ENCODE measurements around the gene TMEM132D. TPM values are rescaled to one million over a fixed set of nuclear protein-coding genes. Genes with fewer than 3 reads are reported as not detected.

TMEM132D gene
- total RNA-seq, 1 experiment from 2014 or later = 1.4 TPM

- TF ChIP-seq CTCF (IDR thresholded peaks at IDR 0.05) = no peak
- TF ChIP-seq, protein P1, sequence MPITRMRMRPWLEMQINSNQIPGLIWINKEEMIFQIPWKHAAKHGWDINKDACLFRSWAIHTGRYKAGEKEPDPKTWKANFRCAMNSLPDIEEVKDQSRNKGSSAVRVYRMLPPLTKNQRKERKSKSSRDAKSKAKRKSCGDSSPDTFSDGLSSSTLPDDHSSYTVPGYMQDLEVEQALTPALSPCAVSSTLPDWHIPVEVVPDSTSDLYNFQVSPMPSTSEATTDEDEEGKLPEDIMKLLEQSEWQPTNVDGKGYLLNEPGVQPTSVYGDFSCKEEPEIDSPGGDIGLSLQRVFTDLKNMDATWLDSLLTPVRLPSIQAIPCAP (CRISPR knock-in tag; IDR thresholded peaks at IDR 0.05) = no peak
- TF ChIP-seq, protein P2, sequence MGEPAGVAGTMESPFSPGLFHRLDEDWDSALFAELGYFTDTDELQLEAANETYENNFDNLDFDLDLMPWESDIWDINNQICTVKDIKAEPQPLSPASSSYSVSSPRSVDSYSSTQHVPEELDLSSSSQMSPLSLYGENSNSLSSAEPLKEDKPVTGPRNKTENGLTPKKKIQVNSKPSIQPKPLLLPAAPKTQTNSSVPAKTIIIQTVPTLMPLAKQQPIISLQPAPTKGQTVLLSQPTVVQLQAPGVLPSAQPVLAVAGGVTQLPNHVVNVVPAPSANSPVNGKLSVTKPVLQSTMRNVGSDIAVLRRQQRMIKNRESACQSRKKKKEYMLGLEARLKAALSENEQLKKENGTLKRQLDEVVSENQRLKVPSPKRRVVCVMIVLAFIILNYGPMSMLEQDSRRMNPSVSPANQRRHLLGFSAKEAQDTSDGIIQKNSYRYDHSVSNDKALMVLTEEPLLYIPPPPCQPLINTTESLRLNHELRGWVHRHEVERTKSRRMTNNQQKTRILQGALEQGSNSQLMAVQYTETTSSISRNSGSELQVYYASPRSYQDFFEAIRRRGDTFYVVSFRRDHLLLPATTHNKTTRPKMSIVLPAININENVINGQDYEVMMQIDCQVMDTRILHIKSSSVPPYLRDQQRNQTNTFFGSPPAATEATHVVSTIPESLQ (CRISPR knock-in tag; IDR thresholded peaks at IDR 0.05) = no peak
- no peak for TF ChIP-seq SP1 (CRISPR knock-in tag; conservative IDR thresholded peaks at IDR 0.05)
- TF ChIP-seq ZNF263 (CRISPR knock-in tag; IDR thresholded peaks at IDR 0.05; ENCODE audit: low read depth) = no peak
- TF ChIP-seq ZNF416 (CRISPR knock-in tag; IDR thresholded peaks at IDR 0.05) = no peak
- no peak for TF ChIP-seq JUN (CRISPR knock-in tag; IDR thresholded peaks at IDR 0.05)
Observed at GRCh38 chr12:129102233-129102632, 801.6 kb downstream of the TMEM132D start (continued).

DNA sequence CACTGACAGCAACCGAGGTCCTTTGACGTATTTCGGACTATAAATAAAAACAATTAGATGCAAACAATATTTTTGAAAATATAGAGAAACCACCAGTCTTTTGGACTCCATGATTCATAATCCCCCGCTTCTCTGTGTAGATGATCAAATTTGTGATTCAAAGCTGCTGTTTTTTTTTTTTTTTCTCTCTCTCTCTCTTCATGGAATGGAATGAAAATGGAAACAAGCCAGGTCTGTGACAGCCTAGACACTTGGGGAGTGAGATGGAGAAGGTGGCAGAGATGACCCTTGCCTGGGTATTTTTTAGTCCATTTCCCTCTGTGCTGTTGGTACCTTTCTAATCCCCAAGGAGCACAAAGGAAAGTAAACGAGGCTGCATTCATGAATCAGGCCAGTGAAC is 802.0 kb downstream of the TMEM132D start:
- no peak for DNase-seq (ENCODE audit: low spot score)
- Mint-ChIP-seq H3K4me3 (no peak overlapping the region), H3K36me3 (peaks cover 58% of the 10 kb centered on the region), H3K27me3 (ENCODE audit: low read depth) (peaks cover 10% of the 10 kb centered on the region), H3K27ac (no peak overlapping the region), H3K4me1 (no peaks in the 10 kb centered on the region), H3K9me3 (peaks cover 64% of the 10 kb centered on the region)
- ChIA-PET POLR2A (no interaction called here), CTCF (no interaction called here)
- ATAC-seq = no peak
- TF ChIP-seq, protein P1 (CRISPR knock-in tag; IDR thresholded peaks at IDR 0.05) = no peak
- TF ChIP-seq CTCF (IDR thresholded peaks at IDR 0.05) (no peak), TP53 (CRISPR knock-in tag; IDR thresholded peaks at IDR 0.05) (no peak), RELA (CRISPR knock-in tag; IDR thresholded peaks at IDR 0.05; ENCODE audit: borderline replicate concordance) (no peak), GTF2I (CRISPR knock-in tag; conservative IDR thresholded peaks at IDR 0.05) (no peak), NFE2L1 (CRISPR knock-in tag; IDR thresholded peaks at IDR 0.05) (no peak), ESRRA (CRISPR knock-in tag; IDR thresholded peaks at IDR 0.05; ENCODE audit: borderline replicate concordance) (no peak), FOXK1 (CRISPR knock-in tag; IDR thresholded peaks at IDR 0.05) (no peak), CREM (CRISPR knock-in tag; IDR thresholded peaks at IDR 0.05) (no peak), ZNF416 (CRISPR knock-in tag; IDR thresholded peaks at IDR 0.05) (no peak), NR1H2 (CRISPR knock-in tag; IDR thresholded peaks at IDR 0.05) (no peak)

DNA sequence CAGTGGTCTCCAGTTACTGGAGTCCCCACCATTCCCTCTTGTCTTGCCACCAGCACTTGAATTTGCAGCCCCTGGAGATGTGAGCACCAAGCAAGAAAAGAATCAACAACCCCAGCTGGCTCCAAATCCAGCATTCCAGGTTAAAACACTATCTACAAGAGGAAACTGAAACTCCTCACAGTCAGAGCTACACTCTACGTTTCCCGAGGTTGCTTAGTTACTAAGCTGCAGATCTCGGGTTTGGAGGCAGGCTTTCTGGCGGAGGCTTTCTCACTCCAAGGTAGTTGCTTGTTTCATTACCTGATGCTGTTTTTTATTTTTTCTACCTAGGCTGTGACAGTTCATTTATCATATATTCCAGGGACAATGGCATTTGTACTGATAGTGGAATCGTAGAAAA is 802.4 kb downstream of the TMEM132D start:
- no peak for ATAC-seq
- Mint-ChIP-seq H3K4me3 (no peak overlapping the region), H3K36me3 (peaks cover 54% of the 10 kb centered on the region), H3K4me1 (no peaks in the 10 kb centered on the region), H3K27me3 (ENCODE audit: low read depth) (peaks cover 10% of the 10 kb centered on the region), H3K9me3 (peaks cover 60% of the 10 kb centered on the region), H3K27ac (no peak overlapping the region)
- DNase-seq (ENCODE audit: low spot score) = no peak
- ChIA-PET POLR2A (no interaction called here), CTCF (no interaction called here)
- no peak for TF ChIP-seq ZNF219 (CRISPR knock-in tag; IDR thresholded peaks at IDR 0.05; ENCODE audit: borderline replicate concordance)
- no peak for TF ChIP-seq NFYB (CRISPR knock-in tag; conservative IDR thresholded peaks at IDR 0.05; ENCODE audit: low read depth)
- TF ChIP-seq IRF2 (CRISPR knock-in tag; IDR thresholded peaks at IDR 0.05; ENCODE audit: borderline replicate concordance, low read depth) = no peak
- TF ChIP-seq FOXP1 (CRISPR knock-in tag; IDR thresholded peaks at IDR 0.05; ENCODE audit: borderline replicate concordance) = no peak
- no peak for TF ChIP-seq JAZF1 (CRISPR knock-in tag; IDR thresholded peaks at IDR 0.05)
- no peak for TF ChIP-seq SP1 (CRISPR knock-in tag; conservative IDR thresholded peaks at IDR 0.05)
- TF ChIP-seq ZSCAN18 (CRISPR knock-in tag; IDR thresholded peaks at IDR 0.05) = no peak
- TF ChIP-seq RELA (CRISPR knock-in tag; IDR thresholded peaks at IDR 0.05; ENCODE audit: borderline replicate concordance) = no peak
- TF ChIP-seq NFATC4 (CRISPR knock-in tag; IDR thresholded peaks at IDR 0.05) = no peak
- TF ChIP-seq ZBTB21 (CRISPR knock-in tag; IDR thresholded peaks at IDR 0.05; ENCODE audit: borderline replicate concordance) = no peak
- TF ChIP-seq, protein P3, sequence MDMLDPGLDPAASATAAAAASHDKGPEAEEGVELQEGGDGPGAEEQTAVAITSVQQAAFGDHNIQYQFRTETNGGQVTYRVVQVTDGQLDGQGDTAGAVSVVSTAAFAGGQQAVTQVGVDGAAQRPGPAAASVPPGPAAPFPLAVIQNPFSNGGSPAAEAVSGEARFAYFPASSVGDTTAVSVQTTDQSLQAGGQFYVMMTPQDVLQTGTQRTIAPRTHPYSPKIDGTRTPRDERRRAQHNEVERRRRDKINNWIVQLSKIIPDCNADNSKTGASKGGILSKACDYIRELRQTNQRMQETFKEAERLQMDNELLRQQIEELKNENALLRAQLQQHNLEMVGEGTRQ (CRISPR knock-in tag; IDR thresholded peaks at IDR 0.05) = no peak

Data from WTC11 (cell line).